SIG-M5 treated with dmso at 0.1 percent for 504 hours (cell line): ENCODE data around the gene CCDC88C.
"Not testable (repeated sequence)": the region's sequence is repeated elsewhere in the genome, so short reads cannot be mapped to it uniquely, and the experiment has no call there.

Experiments
- DNase-seq: peaks from one replicate; lab custom pipeline; 2025; ENCODE audit not compliant: unreplicated experiment; lab: John Stamatoyannopoulos, UW

CCDC88C gene

DNA sequence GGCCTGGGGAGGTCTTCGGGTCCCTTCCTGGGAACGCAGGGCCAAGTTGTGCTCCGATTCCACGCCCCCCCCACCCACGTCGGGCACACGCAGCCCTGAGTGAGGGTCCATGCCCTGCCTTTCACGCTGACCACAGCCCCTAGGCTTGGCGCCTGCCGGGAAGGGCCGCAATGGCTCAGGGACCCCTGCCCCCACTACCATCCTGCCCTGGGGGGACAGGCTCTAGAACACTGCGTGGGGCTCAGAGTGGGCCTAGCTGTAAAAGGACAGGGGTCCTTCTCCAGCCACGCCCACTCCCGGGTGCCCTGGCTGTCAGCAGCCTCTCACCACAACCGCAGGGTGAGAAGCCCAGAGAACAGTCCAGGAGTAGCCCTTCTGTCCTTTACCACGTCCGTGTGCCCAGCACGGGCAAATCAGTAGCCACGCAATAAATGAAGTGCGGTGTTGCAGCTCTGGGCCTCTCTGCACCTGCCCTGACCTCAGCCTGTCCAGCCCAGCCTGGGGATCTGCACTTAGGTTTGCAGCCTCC, 163.8 kb downstream of the CCDC88C start:
- no peak for DNase-seq

DNA sequence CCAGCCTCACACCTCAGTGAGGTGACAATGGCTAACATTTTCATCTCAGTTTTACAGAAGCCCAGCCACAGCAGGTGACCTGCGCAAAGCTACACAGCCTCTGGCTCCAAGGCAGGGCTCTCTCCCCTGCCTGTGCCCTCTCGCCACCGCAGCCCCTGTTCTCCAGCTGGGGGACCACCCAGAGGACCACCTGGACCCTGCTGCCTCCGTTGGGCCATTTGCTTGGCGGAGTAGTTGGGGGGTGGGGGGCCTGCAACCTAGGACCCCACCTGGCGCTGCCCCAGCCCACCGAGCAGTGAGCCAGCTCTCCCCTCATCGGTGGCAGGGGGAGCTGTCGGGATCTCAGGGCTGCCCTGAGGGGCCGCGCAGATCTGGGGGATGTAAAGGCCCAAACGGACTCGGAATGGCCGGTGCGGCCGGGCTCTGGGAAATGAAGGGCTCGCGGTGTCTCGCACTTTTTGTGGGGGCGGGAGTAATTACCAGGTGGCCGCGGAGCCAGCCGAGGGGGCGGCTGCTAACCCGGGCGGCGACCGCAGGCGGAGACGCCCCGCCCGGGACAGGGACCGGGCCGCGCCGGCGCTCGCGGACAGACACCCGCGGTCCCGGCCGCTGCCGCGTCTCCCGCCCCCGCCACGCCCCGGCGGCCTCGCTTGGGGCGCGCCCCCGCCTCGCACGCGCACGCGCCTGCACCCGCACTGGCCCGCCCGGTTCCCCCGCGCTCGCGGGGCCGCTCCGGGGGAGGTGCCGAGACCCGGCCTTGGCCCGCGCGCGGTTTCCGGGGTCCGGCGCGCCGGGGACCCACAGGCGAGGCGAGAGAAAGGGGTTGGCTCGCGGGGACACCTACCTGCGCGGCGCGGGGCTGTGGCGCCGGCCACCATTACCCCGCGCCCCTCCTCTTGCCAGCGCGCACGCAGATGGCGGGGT, 164.5 kb downstream of the CCDC88C start:
- DNase-seq = no peak

DNA sequence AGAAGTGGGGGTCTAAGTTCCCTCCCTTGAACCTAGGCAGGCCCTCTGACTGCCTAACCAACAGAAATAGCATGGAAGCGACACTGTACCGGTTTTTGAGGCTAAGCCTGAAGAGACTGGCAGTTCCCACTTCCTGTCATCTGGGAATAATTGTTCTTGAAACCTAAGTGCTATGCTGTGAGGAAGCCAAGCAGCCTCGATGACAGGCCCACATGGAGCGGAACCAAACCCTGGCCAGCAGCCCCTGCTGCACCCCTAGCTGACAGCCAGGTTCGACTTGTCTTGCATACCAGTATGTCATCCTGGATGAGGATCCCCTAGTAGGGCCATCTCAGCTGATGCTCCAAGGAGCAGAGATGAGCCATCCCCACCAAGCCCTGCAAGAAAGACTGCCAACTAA, 166.7 kb downstream of the CCDC88C start:
- DNase-seq = no peak

DNA sequence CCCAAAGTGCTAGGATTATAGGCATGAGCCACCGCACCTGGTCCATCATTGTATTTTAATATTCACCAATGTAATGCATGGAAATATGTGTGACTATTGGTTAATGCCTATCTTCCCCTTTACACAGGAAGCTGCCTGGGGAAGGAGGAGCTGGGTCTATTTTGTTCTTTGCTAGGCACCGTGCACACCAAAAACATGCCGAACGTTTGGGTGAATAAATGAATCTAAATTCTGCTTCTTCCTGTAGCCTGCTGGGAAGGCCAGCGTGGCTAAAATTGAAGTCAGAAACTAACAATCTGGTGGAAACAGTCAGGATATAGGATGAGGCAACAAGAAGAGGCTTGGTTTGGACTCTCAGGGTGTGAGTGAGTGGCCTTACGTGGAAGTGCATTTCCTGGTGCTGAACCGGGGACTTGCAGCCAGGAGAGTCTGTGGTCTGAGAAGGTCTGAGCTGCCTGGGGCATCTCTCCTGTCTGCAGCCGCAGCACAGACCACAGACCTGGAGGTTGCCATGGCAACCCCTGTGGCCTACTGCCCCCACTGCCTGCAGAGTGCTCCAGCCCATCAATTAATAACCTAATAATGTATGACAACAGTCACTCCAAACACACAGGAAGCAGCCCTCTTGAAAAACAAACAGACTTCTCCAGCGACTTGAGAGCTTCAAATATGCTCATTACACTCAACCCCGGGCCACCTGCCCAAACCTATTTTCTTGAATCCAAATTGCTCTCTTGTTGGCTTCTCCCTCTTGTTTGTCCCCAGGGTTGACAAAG, 167.6 kb downstream of the CCDC88C start:
- DNase-seq = peak; percentile 67

DNA sequence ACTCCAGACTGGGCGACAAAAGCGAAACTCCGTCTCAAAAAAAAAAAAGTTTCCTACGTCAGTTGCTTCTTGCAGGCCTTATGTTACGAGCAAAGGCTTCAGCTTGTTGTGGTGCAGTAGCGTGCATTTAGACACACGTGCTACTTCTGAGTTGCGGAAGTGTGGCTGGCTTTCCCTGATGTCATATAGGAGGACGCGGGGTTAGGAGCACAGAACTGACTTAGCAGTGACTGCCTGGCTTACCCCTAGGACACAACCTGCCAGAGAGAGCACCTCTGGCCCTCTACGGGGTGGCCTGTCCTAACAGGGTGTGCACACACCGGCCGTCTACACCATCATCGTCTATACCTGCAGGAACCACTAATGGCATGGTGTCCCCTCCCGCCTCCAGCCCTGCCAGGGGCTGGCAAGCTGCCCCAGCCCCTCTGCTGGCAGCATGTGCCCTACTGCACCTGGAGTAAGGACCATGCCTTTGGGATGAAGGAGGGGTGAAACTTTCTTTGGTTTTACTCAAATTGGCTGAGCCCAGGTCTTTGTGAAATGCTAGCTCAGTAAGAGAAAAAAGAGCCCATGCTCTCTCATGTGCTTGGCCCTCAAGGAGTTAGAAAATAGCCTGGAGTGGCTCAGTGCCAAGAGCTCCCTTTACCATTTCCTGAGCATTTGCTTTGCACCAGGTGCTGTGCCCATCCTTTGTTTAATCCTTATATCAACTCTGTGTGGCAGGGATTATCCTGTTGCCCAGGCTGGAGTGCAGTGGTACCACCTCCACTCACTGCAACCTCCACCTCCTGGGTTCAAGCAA, 171.4 kb downstream of the CCDC88C start:
- no peak for DNase-seq

DNA sequence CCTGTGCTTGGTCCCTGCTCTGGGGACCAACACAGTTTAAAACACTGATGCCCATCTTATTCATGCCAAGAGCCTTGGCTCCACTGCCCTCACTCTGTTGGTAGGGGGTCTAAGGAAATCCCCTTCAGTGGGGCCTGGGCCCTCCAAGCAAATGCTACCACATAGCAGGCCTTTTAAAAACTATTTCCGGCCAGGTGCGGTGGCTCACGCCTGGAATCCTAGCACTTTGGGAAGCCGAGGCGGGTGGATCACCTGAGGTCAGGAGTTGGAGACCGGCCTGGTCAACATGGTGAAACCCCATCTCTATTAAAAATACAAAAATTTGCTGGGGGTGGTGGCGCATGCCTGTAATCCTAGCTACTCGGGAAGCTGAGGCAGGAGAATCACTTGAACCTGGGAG, 172.0 kb downstream of the CCDC88C start:
- not testable (repeated sequence) for DNase-seq

DNA sequence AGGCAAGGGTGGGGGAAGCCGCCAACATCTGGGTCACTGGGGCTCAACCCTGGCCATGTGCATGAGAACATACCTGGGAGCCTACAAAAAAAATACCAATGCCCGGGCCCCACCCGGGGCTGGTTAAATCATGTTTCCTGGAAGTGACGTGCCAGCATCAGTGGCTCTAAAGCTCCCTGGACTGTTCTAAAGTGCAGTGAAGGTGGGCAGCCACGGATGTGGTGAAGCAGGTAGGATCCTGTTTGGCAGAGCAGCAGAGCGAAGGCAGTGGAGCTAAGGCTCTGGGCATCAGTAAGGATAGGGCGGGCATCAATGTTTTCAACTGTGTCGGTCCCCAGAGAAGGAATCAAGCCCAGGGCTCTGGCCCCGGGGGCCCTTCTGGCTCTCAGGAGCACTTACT, 172.6 kb downstream of the CCDC88C start:
- no peak for DNase-seq

DNA sequence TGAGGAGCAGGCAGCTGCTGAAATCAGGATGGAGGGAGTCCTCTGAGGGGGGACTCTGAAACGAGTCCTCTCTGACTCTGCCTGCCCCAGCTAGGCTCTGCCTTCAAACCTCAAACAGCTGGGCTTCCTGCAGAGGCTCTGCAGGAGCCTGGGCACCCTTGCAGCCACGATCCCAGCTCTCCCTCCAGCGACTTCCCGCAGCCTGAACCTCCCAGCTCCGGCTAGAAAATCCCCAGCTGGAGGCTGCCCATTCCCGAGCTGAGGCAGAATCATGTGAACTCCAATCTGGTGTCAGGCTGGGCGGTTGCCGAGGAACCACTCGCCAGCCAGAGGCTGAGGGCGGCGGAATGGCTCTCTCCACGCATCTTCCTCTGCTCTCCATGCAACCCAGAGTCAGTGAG, 173.1 kb downstream of the CCDC88C start, which contains the start of gene GPR68:
TSS of gene GPR68 (minus strand) at position 204 of the 401 bp plus-strand sequence. CDS start 9,654 bp downstream, outside the sequence.
- DNase-seq = no peak

DNA sequence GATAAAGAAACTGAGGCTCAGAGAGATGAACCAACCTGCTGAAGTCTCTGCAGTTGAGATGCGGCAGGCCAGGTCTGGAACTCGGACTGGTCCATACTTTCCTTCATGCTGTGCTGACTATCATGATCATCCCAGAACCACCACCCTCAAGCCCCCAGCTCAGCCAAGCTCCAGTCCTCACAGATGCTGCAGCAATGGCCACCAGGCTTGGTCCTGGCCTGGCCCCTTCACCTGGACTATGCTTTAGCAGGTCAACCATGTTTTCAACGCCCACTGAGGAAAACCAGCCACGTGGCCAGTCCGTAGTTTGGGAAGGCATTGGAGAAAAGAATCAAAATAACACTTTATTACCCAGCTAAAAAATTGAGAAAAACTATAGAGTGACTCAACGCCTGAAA, 174.5 kb downstream of the CCDC88C start:
- no peak for DNase-seq

DNA sequence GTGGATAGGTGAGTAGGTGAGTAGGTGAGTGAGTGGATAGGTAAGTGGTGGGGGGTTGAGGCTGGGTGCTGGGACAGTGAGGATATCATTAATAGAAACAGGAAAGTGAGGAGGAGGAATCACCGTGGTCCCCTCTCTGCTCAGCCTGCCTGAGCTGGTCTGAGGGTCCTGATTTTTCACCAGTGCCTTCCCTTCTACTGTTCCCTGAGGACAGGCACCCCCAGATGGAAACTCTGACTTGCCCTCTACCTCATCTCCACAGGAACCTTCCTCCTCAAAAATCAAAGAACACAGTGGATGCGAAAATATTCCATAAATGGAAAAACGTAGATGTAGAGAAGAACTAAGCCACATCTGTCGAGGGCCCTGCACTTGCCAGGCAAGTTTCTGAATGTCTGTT, 175.0 kb downstream of the CCDC88C start:
- DNase-seq = no peak

DNA sequence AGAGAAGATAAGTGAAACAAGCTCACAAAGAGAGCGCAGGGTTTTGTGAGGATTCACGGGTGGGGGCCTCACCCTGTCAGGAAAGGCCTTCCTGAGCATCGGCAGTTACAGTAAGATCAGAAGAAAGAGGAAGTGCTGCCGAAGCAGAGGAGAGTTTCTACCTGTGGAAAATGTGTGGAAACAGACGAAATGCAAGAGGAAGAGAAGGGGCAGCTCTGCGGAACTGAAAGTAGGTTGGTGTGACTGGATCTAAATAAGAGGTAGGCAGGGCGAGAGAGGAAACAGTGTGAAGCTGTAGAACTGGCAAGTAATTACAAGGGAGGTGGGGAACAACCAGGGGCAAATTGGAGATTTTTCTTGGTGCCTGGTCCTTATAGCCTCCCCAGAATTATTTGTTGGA, 175.8 kb downstream of the CCDC88C start:
- peak; percentile 97 for DNase-seq

DNA sequence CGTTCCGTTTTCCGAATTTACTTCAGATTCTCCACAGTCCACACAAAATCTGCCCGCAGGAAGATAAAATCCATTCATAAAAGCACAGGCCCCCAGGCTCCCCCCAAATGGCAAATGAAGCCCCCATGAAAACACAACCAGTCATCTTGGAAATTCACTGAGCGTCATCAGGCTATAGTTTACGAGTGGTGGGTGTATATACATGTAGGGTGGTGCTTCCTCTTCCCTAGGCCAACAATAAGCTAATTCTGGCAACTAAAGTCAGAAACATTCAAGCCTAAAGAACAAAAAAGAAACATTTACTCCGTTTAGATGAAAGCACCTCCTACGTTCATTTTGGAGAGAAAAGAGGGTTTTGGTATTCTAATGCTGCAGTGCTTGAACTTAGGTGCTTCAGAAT, 179.0 kb downstream of the CCDC88C start:
- no peak for DNase-seq

DNA sequence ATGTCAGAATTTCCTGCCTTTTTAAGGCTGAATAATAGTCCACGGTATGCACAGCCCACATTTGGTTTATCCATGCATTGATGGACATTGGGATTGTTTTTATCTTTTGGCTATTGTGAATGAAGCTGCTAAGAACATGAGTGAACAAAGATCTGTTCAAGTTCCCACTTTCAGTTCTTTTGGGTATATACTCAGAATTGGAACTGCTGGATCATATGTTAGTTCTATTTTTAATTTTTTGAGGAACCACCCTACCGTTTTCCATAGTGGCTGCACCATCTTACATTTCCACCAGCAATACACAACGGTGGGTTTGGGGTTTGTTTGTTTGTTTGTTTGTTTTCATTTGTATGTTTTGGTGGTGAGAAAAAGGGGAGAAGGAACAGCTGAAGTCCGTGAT, 179.5 kb downstream of the CCDC88C start:
- DNase-seq = no peak

DNA sequence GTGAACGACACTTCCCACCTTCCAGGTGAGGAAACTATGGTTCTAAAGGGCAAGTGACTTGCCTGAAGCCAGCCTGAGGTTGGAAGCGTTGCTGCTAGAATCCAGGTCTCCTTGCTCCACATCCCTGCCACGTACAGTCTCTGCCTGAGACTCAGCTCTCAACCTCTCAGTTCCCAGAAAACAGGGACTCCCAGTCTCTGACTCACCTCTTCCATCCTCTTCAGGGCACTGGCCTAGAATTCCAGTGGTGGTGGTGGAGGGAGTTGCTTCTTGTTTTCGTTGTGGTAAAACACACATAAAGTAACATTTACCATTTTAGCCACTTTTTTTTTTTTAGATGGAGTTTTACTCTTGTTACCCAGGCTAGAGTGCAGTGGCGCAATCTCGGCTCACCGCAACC, 180.4 kb downstream of the CCDC88C start:
- DNase-seq = no peak

DNA sequence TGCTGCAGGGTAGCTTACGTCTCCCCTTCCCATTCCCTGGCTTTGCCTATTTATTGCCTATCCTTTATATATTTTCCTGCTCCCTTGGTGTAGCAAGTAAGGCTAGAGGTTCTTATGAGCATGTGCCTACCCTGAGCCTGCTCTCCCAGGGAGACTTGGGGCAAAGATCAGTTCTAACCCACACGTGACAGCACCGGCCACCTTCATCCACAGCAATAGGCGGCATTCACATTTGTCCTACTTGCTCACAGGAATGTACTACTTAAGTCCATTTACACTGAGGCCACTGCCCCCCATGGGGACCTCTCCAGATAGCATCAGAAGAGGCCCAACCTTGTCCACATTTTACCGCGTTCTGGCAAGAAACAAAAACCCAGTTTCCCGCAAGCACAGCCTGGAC, 181.8 kb downstream of the CCDC88C start:
- no peak for DNase-seq

DNA sequence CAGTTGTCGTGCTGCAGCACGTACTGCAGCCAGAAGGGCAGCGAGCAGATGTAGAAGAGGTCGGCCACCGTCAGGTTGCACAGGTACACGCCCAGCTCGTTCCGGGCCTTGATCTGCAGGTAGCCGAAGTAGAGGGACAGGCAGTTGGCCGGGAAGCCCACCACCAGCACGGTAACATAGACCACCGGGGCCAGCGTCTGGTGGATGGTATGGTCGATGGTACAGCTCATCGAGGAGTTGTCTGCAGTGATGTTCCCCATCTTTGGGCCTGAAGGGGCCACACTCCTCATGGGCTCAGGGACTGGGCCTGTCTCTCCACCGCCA, 182.9 kb downstream of the CCDC88C start:
- no peak for DNase-seq

DNA sequence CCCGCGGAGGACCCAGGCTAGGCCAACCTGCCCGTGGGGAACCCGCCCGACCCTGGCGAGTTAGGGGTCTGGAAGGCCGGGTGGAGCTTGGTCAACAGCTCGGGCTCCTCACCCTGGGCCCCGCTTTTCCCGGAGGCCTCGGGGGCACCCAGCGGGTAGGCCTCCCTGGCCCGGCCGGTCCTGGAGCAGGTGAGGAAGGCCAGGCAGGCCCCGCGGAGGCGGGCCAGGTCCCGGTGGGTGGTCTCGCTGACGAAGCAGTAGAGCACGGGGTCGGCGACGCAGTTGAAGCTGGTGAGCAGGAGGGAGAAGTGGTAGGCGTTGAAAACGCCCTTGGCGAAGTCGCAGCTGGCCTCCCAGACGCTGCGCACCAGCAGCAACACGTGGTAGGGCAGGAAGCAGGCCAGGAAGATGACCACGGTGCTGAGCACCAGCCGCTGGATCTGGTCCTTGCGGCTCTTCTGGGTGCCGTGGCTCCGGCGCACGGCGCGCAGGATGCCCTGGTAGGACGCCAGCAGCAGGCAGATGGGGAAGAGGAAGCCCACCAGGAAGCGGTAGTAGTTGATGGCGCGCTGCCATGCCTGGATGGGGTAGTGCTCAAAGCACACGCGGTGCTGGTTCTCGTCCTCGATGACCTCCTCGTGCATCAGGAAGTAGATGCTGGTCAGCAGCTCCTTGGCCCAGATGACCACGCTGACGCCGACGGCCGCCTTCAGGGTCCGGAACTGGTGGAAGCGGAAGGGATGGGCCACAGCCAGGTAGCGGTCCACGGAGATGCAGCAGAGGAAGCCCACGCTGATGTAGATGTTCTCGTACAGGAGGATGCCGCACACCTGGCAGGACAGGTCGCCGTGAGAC, 183.5 kb downstream of the CCDC88C start:
- no peak for DNase-seq

DNA sequence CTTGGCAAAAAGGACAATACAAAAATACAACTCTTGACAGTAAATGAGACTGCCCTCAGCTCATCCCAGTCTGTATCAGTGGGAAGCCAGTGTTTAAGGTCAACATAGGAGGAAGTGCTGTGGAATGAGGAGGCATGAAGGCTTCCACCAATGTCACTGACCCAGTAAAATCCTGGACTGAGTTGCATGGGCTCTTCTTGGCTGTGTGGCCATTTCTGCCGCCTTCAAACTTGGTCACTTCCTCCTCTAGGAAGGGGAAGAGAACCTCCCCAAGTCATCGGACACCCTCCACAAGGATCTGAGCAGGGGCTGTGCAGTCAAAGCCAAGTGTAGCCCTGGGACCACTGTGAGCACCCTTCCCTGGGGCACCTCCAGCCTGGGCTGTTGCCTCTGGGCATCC, 185.0 kb downstream of the CCDC88C start:
- DNase-seq = no peak

DNA sequence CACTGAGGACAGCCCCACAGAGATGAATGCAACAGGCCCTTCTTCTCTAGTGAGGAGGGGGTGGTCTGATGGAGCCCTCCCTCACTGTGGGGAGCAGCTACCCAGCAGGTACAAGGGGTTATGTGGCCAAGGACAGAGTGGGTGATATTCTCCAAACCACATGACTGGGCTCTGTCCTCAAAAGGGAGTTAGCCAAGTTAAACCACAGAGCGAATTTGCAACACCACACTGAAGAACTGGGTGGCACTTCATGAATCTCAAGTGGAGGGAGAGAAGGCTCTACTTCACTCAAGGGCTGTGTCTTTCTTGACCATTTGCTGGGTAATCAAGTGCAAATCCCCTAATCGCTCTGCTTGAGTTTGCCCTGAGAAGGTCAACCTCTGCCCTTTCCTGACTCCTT, 185.6 kb downstream of the CCDC88C start:
- no peak for DNase-seq

DNA sequence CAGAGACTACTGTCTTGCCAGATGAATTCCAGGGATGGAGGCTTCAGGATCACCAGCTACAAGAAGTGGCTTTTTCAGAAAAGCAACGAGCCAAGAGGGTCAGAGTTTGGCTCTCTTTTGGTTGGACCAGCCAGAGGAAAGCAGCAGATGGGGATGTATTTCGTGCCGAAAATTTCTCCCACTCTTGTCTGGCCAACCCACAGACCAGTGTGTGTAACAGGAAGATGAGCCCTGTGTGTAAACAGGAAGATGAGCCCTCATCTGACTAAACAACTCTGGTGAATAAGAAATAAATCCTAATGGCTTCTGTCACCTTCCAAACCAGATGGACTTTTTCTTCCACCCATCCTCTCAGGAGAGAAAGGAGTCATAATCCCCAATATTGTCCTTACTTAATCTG, 186.2 kb downstream of the CCDC88C start:
- no peak for DNase-seq
